ENCODE results near the gene SUMF1.

SUMF1 gene

GRCh38 chr3:4466741-4467521, at the start of gene SUMF1:
Gene SUMF1 (minus strand): TSS chr3:4467269. CDS start chr3:4467245, 24 bp downstream.
- peak; percentile 81 to 97 (median 88) for DNase-seq
- intact Hi-C loops (cut with DNase I): loop anchor here (2.0 kb wide), 1 partner anchor 26 kb away; the partner anchor contains the start of gene ITPR1

DNA sequence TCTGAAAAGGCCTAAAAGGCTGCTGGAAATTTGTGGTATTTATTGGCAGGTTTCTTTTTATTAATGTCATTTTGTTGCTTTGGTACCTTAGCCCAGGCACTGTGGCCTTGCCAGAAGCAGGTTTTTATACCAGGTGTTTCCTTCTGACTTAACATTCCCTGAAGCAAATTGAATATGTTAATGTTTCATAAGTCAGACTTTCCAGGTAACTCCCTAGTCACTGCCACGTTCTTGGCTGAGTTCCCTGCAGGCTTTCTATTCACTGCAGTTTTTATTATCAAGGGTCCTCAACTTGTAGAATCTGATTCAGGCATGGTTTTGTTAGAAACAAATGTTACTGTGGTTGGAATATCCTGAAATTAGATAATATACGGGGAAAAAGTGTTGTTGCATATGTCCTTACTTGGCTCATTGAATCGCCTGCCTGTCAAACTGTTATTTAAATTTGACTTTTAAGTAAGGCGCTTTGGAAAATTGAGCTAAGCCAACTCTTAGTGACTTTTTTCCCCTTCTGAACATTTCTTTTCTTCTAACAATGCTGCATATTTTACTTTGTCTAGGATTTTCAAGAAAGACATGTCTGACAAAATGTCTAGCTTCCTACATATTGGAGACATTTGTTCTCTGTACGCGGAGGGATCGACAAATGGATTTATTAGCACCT, 49.0 kb upstream of the SUMF1 start:
- intact Hi-C loops (cut with DNase I): no loop called here
- DNase-seq: no peak

DNA sequence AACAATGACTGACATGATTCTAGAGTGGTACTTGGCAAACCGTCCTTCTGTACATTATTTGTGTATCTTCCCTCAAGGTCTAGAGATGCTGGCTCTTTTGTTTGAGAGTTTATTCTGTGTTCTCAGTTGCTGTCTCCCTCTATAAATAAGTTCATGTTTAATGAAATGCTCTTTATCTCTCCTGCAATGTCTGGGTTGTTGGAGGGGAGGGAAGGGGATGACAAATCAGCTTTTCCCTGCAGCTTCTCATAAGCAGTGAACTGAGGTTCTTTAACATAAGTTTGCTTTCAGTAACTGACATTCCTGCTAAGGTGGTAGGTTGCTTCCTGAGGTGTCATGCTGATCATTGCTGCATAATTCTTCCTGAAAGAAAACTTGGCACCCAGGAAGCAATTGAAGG, 47.8 kb upstream of the SUMF1 start:
- intact Hi-C loops (cut with DNase I): no loop called here

GRCh38 chr3:4514321-4514720, 47.3 kb upstream of the SUMF1 start:
- no peak for DNase-seq
- intact Hi-C loops (cut with DNase I): no loop called here

More for the DNA sequence above, 47.8 kb upstream of the SUMF1 start:
- DNase-seq: no peak

GRCh38 chr3:4512895-4513616, 46.0 kb upstream of the SUMF1 start:
- intact Hi-C loops (cut with DNase I): no loop called here
- DNase-seq: no peak

- intact Hi-C loops (cut with DNase I): no loop called here
- DNase-seq: no peak
Measured at GRCh38 chr3:4511491-4512262, 44.6 kb upstream of the SUMF1 start.

DNA sequence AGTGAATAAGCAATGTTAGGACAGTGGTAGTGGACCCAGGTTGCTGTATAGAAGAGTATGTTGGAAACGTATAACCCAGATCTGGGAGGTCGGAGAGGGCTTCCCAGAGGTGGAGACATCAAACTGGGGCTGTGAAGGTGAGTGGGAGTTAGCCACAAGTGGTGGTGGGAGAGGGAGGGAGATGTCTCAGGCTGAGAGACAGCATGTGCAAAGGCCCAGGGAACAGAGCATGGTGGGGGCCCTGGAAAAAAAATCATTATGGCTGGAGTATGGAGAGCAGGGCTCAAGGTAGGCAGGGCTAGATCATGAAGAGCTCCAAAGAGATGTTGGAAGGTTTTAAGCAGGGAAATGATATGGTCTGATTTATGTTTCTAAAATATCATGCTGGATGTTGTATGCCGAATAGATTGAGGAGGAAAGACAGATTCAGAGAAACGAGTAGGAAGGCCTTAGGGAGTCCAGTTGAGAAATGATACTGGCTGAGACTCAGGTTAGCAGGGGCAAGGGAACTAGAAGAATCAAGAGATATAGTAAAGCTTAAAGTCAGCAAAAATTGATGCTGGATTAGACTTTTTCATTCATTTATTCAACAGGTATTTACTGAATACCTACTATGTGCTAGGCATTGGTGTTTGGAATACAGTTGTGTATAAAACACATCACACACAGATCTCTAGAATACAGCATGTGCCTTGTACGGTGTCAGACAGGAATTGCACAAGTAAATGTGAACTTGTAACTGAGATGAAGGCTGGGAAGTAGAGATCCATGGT, 43.1 kb upstream of the SUMF1 start:
- no peak for DNase-seq
- intact Hi-C loops (cut with DNase I): no loop called here

GRCh38 chr3:4509043-4509442, 42.0 kb upstream of the SUMF1 start:
- no peak for DNase-seq

GRCh38 chr3:4508048-4508981, 41.2 kb upstream of the SUMF1 start:
- intact Hi-C loops (cut with DNase I): no loop called here
- DNase-seq: no peak

More at GRCh38 chr3:4509043-4509442, 42.0 kb upstream of the SUMF1 start:
- intact Hi-C loops (cut with DNase I): no loop called here

GRCh38 chr3:4507024-4507596, 40.0 kb upstream of the SUMF1 start:
- no peak for DNase-seq
- intact Hi-C loops (cut with DNase I): no loop called here

DNA sequence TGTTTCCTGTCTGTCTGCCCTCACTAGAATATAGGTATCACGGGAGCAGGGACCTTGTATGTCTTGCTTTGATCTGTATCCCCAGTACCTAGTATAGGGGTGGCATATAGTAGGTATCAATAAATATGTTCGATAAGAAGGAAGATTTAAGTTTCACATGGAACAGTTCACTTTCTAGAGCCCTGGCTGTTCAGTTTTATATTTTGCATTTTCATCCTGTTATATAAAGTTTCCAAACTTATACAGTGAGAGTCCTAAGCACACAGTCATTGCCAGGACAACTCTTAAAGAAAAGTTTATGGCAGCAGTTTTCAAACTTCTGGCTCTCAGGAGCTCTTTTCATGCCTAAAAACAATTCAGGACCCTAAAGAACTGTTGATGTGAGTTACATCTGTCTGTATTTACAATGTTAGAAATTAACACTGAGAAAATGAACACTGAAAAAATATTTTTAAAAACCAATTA, 39.5 kb upstream of the SUMF1 start:
- DNase-seq: no peak
- intact Hi-C loops (cut with DNase I): no loop called here

DNA sequence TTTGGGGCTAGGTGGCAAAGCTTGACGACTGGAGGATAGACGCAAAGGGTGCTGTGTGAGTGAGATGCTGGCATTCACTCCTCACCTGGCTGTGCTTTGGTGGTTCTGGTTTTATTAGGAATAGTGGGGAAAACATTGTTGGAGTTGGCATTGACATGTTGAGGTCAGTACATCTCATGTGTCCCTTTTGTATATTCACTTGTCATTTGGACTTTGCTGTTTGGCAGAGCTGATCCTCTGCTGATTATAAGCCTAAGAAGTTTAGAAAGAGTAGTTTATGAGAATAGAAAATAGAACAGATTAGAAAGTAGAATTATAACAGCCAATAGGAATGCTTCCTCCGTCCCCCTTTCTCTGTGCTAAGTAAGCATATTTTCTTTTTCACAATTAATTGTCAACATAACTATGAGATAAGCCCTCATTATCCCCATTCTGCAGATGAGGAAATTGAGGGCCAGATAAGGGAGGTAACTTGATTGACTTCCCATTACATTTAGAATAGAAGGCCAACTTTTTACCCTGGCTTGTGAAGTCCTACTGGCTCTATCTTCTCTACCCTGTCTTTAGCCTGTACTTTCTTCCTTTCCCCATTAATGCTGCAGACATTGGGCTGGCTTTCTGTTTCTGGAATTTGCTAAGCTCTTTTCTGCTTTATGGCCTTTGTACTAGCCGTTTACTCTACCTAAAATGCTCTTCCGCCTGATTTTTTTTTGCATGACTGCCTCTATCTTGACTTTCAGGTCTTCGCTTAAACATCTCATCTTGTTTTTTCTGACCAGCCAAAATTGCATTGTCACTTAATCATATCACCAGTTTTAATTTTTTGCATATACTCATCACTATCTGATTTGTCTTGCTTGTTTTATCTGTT, 38.9 kb upstream of the SUMF1 start:
- intact Hi-C loops (cut with DNase I): no loop called here
- no peak for DNase-seq

- intact Hi-C loops (cut with DNase I): no loop called here
- DNase-seq: no peak
Measured at GRCh38 chr3:4504340-4505261, 37.5 kb upstream of the SUMF1 start.

- no peak for DNase-seq
- intact Hi-C loops (cut with DNase I): no loop called here
Measured at GRCh38 chr3:4503050-4503449, 36.0 kb upstream of the SUMF1 start.

DNA sequence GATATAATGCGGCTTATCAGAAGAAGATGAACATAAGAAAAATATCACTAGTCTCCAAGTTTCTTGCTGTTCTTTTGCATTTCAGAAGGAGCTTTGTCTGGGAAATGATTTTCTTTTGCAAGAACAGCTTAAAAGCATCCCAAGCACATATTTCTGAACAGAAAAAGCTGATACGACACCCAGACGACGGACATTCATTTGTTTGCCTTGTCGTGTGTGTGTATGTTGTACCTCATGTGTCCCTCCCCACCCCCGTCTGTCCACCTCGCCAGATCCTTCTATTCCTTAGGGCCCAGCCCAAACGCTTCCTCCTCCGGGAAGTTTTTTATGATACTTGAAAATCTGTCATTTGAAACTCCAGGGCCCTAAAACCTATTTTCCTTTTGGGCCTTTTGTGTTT, 34.9 kb upstream of the SUMF1 start:
- intact Hi-C loops (cut with DNase I): no loop called here
- no peak for DNase-seq

- no peak for DNase-seq
- intact Hi-C loops (cut with DNase I): no loop called here
Measured at GRCh38 chr3:4501437-4501836, 34.4 kb upstream of the SUMF1 start.
